Mesothelial cell of epicardium (in vitro differentiated cells): ENCODE data around the gene ACOT6. TPM values are rescaled to one million over a fixed set of nuclear protein-coding genes. Genes with fewer than 3 reads are reported as not detected.
"Not testable (repeated sequence)": the region's sequence is repeated elsewhere in the genome, so short reads cannot be mapped to it uniquely, and the experiment has no call there.

Experiments
- DNase-seq, 2 experiments: peaks; one replicate each; pipeline ENCODE4 v3.0.0; 2021; ENCODE audit warnings: low spot score in 2 of 2; ENCODE audit not compliant: unreplicated experiment in 2 of 2
- H3K27ac Mint-ChIP-seq: 2 replicates; pipeline ENCODE4 v1.8.0; 2021; ENCODE audit warnings: mixed read lengths
- H3K27me3 Mint-ChIP-seq: 2 replicates; pipeline ENCODE4 v1.8.0; 2021; ENCODE audit warnings: low read depth, mixed read lengths
- H3K36me3 Mint-ChIP-seq: 2 replicates; pipeline ENCODE4 v1.8.0; 2021; ENCODE audit warnings: mixed read lengths
- H3K4me1 Mint-ChIP-seq: 2 replicates; pipeline ENCODE4 v1.8.0; 2021; ENCODE audit warnings: mixed read lengths
- H3K4me3 Mint-ChIP-seq: 2 replicates; pipeline ENCODE4 v1.8.0; 2021; ENCODE audit warnings: mild to moderate bottlenecking, moderate library complexity, mixed read lengths
- H3K9me3 Mint-ChIP-seq: 2 replicates; pipeline ENCODE4 v1.8.0; 2021; ENCODE audit warnings: mixed read lengths
- total RNA-seq: library from RNA; stranded (reverse); gene quantifications from 3 replicates; pipeline ENCODE4 v1.2.1, GENCODE V29; 2021
- TF ChIP-seq, protein P1 (sequence below): fragments of 200-600 bp; sonication (generic); IDR thresholded peaks from one replicate; pipeline ENCODE4 v1.5.0; 2021; ENCODE audit warnings: antibody characterized with exemption; ENCODE audit not compliant: unreplicated experiment

ACOT6 gene
- total RNA-seq, 1 donor from 2014 or later, result not detected

DNA sequence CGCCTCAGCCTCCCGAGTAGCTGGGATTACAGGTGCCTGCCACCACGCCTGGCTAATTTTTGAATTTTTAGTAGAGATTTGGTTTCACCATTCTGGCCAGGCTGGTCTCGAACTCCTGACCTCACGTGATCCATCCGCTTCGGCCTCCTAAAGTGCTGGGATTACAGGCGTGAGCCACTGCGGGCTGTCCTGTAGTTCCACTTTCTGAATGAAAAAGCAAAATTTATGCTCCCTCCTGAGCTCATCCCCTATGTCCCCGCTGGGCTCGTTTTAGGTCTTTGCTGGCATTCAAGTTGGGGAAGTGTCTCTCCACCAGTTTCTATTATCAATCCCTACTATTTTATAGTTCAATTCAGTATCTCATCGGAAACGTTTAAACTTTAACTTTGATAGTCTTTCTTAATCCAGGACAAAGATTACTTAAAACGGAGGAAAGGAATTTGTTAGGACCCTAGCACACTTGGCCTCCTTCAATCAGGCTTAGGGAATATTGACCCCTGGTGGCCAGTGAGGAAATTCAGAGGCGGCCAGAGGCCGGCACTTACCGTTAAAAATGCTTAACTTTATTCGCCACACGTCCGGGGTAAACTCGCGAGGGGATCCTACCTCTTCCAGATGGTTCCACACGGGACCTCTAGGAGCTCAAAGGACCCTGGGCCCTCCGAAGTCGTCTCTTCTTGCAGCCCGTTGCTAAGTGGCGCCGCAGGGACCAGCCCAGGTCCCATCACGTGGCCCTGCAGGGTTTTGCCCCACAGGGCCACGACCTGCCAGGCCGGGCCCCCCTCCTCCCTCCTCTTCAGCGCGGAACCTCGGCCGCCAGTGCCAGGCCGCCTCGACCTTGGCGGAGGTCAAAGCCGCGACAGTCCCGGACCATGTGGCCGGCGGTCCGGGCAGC lies 21.0 kb downstream of the ACOT6 start:
- Mint-ChIP-seq H3K27ac (no peak overlapping the region), H3K36me3 (no peaks in the 10 kb centered on the region), H3K27me3 (peaks cover 17% of the 10 kb centered on the region), H3K4me3 (peak overlapping the region; percentile 68), H3K4me1 (peaks cover 17% of the 10 kb centered on the region), H3K9me3 (no peaks in the 10 kb centered on the region)
- TF ChIP-seq, protein P1, sequence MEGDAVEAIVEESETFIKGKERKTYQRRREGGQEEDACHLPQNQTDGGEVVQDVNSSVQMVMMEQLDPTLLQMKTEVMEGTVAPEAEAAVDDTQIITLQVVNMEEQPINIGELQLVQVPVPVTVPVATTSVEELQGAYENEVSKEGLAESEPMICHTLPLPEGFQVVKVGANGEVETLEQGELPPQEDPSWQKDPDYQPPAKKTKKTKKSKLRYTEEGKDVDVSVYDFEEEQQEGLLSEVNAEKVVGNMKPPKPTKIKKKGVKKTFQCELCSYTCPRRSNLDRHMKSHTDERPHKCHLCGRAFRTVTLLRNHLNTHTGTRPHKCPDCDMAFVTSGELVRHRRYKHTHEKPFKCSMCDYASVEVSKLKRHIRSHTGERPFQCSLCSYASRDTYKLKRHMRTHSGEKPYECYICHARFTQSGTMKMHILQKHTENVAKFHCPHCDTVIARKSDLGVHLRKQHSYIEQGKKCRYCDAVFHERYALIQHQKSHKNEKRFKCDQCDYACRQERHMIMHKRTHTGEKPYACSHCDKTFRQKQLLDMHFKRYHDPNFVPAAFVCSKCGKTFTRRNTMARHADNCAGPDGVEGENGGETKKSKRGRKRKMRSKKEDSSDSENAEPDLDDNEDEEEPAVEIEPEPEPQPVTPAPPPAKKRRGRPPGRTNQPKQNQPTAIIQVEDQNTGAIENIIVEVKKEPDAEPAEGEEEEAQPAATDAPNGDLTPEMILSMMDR, result peak; percentile 80
- DNase-seq, result peak in 1 of 2 experiments; percentile 69

DNA sequence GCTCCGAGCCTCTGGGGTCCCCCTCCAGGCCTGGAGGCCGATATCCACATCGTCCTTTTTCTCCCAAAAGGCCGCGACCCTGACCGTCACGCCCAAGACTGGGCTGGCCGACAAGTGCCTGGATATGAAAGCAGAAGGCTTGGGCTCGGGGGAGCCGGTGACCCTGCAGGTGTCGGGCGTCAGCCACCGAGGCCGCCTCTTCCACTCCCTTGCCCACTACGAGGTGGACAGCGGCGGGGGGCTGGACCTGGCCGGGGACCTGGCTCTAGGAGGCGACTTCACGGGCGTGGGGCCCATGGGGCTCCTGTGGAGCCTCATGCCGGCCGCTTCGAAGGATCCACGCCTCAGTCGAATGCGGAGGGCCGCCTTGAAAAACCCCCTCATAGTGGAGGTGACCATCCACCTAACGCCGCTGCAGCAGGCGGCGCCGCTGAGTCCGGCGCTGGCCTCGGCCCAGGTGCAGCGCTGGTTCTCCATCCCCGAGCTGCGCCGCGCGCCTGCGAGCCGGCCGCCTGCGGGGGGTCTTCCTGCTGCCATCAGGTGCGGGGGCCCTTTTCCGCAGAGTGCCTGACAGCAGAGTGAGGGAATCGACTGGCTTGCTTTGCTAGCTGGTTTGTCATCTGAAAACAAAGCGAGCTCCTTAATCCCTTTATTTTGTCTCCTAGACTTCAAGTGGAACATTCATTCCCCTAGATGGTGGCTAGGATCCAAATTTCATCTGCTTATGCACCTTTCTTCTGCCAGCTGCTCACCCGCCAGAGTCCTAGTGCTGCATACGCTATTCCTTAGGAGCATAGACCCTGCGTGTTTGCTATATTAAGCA lies 21.9 kb downstream of the ACOT6 start:
- H3K27me3 Mint-ChIP-seq, result peaks cover 17% of the 10 kb centered on the region
- peaks cover 16% of the 10 kb centered on the region for H3K4me1 Mint-ChIP-seq
- H3K9me3 Mint-ChIP-seq, result no peaks in the 10 kb centered on the region
- TF ChIP-seq, protein P1, result no peak
- peak overlapping the region; percentile 68 for H3K4me3 Mint-ChIP-seq
- DNase-seq, result peak; percentile 29 to 47
- no peaks in the 10 kb centered on the region for H3K36me3 Mint-ChIP-seq
- H3K27ac Mint-ChIP-seq, result no peak overlapping the region

DNA sequence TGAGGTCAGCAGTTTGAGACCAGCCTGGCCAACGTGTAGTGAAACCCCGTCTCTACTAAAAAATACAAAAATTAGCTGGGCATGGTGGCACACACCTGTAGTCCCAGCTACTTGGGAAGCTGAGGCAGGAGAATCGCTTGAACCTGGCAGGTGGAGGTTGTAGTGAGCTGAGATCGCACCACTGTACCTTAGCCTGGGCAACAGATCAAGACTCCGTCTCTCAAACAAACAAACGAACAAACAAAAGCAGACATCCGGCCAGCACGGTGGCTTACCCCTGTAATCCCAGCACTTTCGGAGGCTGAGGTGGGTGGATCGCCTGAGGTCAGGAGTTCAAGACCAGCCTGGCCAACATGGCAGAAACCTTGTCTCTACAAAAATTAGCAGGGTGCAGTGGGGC lies 24.0 kb downstream of the ACOT6 start:
- not testable (repeated sequence) for H3K36me3 Mint-ChIP-seq, H3K9me3 Mint-ChIP-seq, H3K4me3 Mint-ChIP-seq, H3K4me1 Mint-ChIP-seq, DNase-seq, H3K27ac Mint-ChIP-seq
- peaks cover 17% of the 10 kb centered on the region for H3K27me3 Mint-ChIP-seq

DNA sequence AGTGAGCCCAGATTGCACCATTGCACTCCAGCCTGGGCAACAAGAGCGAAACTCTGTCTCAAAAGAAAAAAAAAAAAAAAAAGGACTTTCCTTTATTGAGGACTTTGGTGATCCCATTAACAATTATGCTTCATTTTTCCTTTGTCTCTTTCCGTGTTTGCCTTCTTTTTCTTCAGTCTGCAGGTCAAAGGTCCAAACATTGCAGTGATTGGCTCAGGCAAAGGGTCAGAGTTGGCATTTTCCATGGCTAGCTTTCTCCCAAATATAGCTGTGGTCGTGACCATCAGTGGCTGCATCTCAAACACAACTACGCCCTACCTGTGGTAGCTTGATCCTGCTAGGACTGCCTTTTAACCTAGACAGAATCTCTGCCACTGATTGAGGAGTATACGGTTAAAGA lies 25.5 kb downstream of the ACOT6 start:
- Mint-ChIP-seq H3K4me3 (no peak overlapping the region), H3K36me3 (no peaks in the 10 kb centered on the region), H3K4me1 (peaks cover 5% of the 10 kb centered on the region), H3K9me3 (no peaks in the 10 kb centered on the region), H3K27me3 (peaks cover 17% of the 10 kb centered on the region), H3K27ac (no peak overlapping the region)
- TF ChIP-seq, protein P1, result no peak
- DNase-seq, result no peak

- H3K9me3 Mint-ChIP-seq, result no peaks in the 10 kb centered on the region
- no peak overlapping the region for H3K27ac Mint-ChIP-seq
- no peak overlapping the region for H3K4me3 Mint-ChIP-seq
- no peaks in the 10 kb centered on the region for H3K36me3 Mint-ChIP-seq
- peaks cover 2% of the 10 kb centered on the region for H3K27me3 Mint-ChIP-seq
- TF ChIP-seq, protein P1, result no peak
- DNase-seq, result no peak
- peaks cover 13% of the 10 kb centered on the region for H3K4me1 Mint-ChIP-seq
Observed at GRCh38 chr14:73640796-73641365, 28.6 kb downstream of the ACOT6 start.
